Peyer's patch (tissue), 4 donors: Measurements from ENCODE around the gene MB21D2. TPM values are rescaled to one million over a fixed set of nuclear protein-coding genes. Genes with fewer than 3 reads are reported as not detected.

Source experiments
- DNase-seq, 3 donors: peaks; one replicate each; pipeline ENCODE4 v3.0.0-alpha.2; 2017 to 2019
- H3K27ac ChIP-seq, 4 donors: fragments of 200-600 bp; sonication (generic); one replicate each; pipeline ENCODE4 v1.5.1; 2016 to 2019
- H3K27me3 ChIP-seq, 2 donors: fragments of 200-600 bp; sonication (generic); one replicate each; pipeline ENCODE4 v1.5.1; 2019
- H3K36me3 ChIP-seq, 3 donors: fragments of 200-600 bp; sonication (generic); one replicate each; pipeline ENCODE4 v1.5.1; 2016 to 2019
- H3K4me1 ChIP-seq, 4 donors: fragments of 200-600 bp; sonication (generic); one replicate each; pipeline ENCODE4 v1.5.1; 2016 to 2019
- H3K4me3 ChIP-seq, 4 donors: fragments of 200-600 bp; sonication (generic); 1 replicate in 3 of 4; 2 replicates in 1 of 4; pipeline ENCODE4 v1.5.1; 2016 to 2019; ENCODE audit warnings: mild to moderate bottlenecking in 1 of 4
- H3K9me3 ChIP-seq, 4 donors: fragments of 200-600 bp; sonication (generic); one replicate each; pipeline ENCODE4 v1.5.1; 2016 to 2019; ENCODE audit warnings: mild to moderate bottlenecking in 1 of 4
- POLR2A ChIP-seq, 2 donors: fragments of 450-650 bp; IDR thresholded peaks; one replicate each; pipeline ENCODE4 v1.5.1; 2017; ENCODE audit warnings: antibody characterized with exemption in 2 of 2, mild to moderate bottlenecking in 2 of 2, moderate library complexity in 2 of 2
- total RNA-seq, 4 donors: library from RNA; depleted of rRNA; stranded (reverse); fragments of >200 nt; gene quantifications; one replicate each; pipeline ENCODE4 v1.1.0, GENCODE V29; 2016
- TF ChIP-seq, protein P1 (sequence below), 6 experiments: fragments of 450-650 bp in 4 of 6; fragments of 200-600 bp in 2 of 6; sonication (generic) in 1 of 6; IDR thresholded peaks; one replicate each; pipeline ENCODE4 v1.5.1; 2017 to 2019; ENCODE audit warnings: antibody characterized with exemption in 6 of 6, mild to moderate bottlenecking in 3 of 6, moderate library complexity in 1 of 6

The MB21D2 gene
- total RNA-seq, 4 donors from 2014 or later, result 6.6 to 16.6 (median 13.0) TPM

DNA sequence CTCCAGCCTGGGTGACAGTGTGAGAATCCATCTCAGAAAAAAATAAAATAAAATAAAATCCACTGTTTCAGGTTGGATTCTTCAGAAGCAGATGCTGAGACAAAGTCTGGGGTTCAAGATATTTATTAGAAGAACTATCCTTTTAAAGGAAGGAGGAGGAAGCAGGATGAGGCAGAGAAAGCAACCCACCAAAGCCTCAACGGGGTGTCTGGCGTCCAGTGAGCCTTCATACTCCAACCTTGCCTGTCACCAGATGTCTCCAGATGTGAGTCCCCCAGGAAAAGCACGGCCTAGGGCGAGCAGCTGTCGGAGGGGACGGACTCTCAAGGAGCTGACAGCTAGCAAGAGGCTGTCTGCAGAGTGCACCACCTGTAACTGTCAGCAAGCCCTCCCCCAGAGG is 37.3 kb downstream of the MB21D2 start:
- no peak for DNase-seq
- Histone ChIP-seq H3K27me3 (no peaks in the 10 kb centered on the region), H3K9me3 (no peaks in the 10 kb centered on the region), H3K27ac (no peak overlapping the region), H3K4me1 (peaks cover 0 to 7% (median 0%) of the 10 kb centered on the region in 4 donors), H3K4me3 (no peak overlapping the region), H3K36me3 (no peaks in the 10 kb centered on the region)
- TF ChIP-seq, protein P1, sequence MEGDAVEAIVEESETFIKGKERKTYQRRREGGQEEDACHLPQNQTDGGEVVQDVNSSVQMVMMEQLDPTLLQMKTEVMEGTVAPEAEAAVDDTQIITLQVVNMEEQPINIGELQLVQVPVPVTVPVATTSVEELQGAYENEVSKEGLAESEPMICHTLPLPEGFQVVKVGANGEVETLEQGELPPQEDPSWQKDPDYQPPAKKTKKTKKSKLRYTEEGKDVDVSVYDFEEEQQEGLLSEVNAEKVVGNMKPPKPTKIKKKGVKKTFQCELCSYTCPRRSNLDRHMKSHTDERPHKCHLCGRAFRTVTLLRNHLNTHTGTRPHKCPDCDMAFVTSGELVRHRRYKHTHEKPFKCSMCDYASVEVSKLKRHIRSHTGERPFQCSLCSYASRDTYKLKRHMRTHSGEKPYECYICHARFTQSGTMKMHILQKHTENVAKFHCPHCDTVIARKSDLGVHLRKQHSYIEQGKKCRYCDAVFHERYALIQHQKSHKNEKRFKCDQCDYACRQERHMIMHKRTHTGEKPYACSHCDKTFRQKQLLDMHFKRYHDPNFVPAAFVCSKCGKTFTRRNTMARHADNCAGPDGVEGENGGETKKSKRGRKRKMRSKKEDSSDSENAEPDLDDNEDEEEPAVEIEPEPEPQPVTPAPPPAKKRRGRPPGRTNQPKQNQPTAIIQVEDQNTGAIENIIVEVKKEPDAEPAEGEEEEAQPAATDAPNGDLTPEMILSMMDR (IDR thresholded peaks at IDR 0.05), result no peak
- TF ChIP-seq POLR2A (IDR thresholded peaks at IDR 0.05), result no peak

DNA sequence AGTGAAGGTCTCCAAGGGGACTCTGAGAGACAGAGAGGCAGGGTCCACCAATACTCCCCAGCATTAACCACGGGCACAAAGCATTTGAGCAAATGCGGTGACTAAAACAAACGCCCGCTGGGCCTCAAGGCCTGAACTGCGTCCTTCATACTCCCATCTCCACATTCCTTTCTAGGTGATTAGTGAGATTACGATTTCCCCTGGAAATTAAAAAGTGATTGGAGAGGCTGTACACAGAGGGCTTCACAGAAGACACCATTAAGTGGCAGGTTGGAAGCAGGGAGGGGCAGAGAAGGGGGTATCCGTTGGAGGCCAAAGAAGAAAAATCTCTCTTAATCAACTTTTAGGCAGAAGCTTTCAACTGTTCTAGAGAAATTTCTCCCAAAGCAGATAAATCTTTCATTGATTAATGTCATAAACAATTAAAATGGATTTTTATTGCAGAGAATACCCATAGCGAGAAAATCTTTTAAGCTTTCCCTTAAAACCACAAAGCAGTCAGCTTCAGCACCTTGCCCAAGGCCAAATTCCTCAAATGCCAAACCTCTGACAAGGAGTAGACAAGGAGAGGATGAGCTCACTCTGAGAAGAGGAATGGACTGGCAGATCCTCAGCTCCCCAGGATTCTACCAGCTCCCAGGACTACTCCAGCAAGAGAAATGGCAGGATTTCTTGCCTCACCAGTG is 38.2 kb downstream of the MB21D2 start:
- H3K27me3 ChIP-seq, result no peaks in the 10 kb centered on the region
- no peaks in the 10 kb centered on the region for H3K9me3 ChIP-seq
- H3K4me3 ChIP-seq, result no peak overlapping the region
- H3K4me1 ChIP-seq, result peaks cover 0 to 7% (median 0%) of the 10 kb centered on the region in 4 donors
- H3K36me3 ChIP-seq, result no peaks in the 10 kb centered on the region
- no peak for TF ChIP-seq POLR2A (IDR thresholded peaks at IDR 0.05)
- TF ChIP-seq, protein P1 (IDR thresholded peaks at IDR 0.05), result no peak
- DNase-seq, result no peak
- no peak overlapping the region for H3K27ac ChIP-seq

DNA sequence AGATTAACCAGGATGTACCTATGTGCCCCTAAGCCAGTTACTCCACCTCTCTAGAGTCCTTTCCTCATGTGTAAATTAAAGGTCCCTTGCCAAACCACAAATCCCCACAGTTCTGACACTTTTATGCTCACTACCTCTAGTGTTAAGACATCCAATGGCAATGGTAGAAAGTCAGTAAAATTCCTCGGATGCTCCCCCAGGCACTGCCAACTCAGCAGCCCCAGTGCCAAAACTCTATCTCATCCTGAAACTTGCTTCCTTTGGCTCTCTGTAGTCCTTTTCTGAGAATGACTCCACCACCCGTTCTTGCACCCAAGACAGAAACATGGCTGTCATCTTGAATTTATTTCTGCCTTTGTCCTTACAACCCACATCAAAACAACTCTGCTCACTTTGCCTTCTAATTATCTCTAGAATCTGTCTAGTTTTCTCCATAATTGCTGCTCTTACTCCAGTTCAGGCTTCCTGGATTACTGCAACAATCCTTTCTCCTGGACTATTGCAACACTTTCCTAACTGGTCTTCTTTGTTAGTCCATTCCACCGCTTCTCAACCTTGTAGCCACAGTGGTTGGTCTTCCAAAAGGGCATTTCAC is 41.6 kb downstream of the MB21D2 start:
- Histone ChIP-seq H3K9me3 (no peaks in the 10 kb centered on the region), H3K4me3 (no peak overlapping the region), H3K4me1 (no peaks in the 10 kb centered on the region), H3K36me3 (no peaks in the 10 kb centered on the region), H3K27me3 (no peaks in the 10 kb centered on the region), H3K27ac (no peak overlapping the region)
- TF ChIP-seq POLR2A (IDR thresholded peaks at IDR 0.05), result no peak
- TF ChIP-seq, protein P1 (IDR thresholded peaks at IDR 0.05), result no peak
- DNase-seq, result no peak

DNA sequence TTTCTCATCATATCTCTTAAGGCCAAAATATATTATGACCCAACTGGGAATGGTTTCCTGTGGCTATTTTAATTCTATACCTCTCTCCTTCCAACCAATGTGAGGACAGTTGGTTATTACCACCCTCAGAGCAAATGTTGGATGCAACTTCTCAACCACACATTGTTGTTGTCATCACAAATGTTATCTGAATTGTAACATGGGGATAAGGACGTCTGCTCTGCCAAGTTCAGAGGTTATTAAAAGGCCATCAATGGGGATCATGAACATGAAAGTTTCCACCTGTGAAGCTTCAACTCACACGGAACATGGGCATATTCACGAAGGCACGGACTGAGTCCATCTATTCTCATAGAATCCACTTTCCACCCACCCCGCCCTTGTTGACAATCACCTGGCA is 46.8 kb downstream of the MB21D2 start:
- H3K27ac ChIP-seq, result no peak overlapping the region
- H3K36me3 ChIP-seq, result no peaks in the 10 kb centered on the region
- no peak for DNase-seq
- no peaks in the 10 kb centered on the region for H3K27me3 ChIP-seq
- peaks cover 0 to 4% (median 0%) of the 10 kb centered on the region in 4 donors for H3K4me1 ChIP-seq
- H3K9me3 ChIP-seq, result no peaks in the 10 kb centered on the region
- TF ChIP-seq POLR2A (IDR thresholded peaks at IDR 0.05), result no peak
- TF ChIP-seq, protein P1 (IDR thresholded peaks at IDR 0.05), result no peak
- no peak overlapping the region for H3K4me3 ChIP-seq

DNA sequence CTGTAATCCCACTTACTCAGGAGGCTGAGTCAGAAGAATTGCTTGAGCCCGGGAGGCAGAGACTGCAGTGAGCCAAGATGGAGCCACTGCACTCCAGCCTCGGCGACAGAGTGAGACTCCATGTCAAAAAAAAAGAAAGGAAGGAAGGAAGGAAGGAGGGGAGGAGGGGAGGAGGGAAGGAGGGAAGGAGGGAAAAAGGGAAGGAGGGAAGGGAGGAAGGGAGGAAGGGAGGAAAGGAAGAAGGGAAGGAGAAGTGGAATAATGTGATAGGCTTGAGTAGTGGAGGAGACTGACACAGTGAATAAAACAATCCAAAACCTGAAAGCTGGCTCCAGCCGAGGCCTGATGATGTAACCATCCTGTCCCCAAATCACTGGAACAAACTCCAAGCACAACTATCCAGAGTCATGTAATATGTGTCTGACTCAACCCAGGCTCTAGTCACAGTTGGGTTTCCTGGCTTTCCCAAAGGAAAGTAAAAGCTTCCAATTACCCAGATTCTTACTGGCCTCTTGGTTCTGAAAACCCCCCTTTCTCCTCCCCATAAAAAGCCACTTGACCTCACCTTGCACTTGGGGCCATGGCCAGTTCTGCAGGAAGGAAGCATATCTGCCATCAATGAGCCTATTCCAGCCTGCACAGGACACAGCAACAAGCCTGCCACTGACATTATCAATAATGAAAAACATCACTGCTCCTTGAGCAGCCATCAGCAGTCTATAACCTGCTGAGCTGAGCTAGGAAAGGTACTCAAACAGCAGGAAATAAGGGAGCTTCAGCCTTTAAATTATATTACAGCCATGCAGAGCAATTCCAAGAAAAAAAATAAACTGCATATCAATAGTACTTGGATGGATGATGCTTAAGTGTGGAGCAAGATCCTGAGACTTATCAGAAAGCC is 48.3 kb downstream of the MB21D2 start:
- H3K9me3 ChIP-seq, result no peaks in the 10 kb centered on the region
- TF ChIP-seq, protein P1 (IDR thresholded peaks at IDR 0.05), result no peak
- TF ChIP-seq POLR2A (IDR thresholded peaks at IDR 0.05), result no peak
- H3K27ac ChIP-seq, result no peak overlapping the region
- peaks cover 0 to 4% (median 0%) of the 10 kb centered on the region in 4 donors for H3K4me1 ChIP-seq
- H3K27me3 ChIP-seq, result no peaks in the 10 kb centered on the region
- no peak overlapping the region for H3K4me3 ChIP-seq
- DNase-seq, result no peak
- H3K36me3 ChIP-seq, result no peaks in the 10 kb centered on the region
